ENCODE measurements around the gene OLFML2B.
A peak's percentile ranks its signal among the peaks of the same experiment; 100 is the strongest.
"Not testable (repeated sequence)": the region's sequence is repeated elsewhere in the genome, so short reads cannot be mapped to it uniquely, and the experiment has no call there.

Gene OLFML2B

GRCh38 chr1:162055062-162055461 lies 31.4 kb upstream of the OLFML2B start (continued):
- no peak for TF ChIP-seq HOXD13 (CRISPR knock-in tag; IDR thresholded peaks at IDR 0.05; ENCODE audit: borderline replicate concordance)

GRCh38 chr1:162053949-162054348 lies 30.3 kb upstream of the OLFML2B start:
- H3K9me3 ChIP-seq (ENCODE audit: control insufficient read depth, insufficient read depth, low read depth, low read length); H3K4me3 ChIP-seq (ENCODE audit: low read depth, low read length); POLR2A ChIA-PET; H3K27ac ChIP-seq (ENCODE audit: extremely low read depth, low read depth, low read length); H3K36me3 ChIP-seq (ENCODE audit: control insufficient read depth in 2 of 2, insufficient read depth in 1 of 2, low read length in 2 of 2); H3K4me1 ChIP-seq (ENCODE audit: control insufficient read depth, insufficient read depth, low read length); CTCF ChIA-PET: not testable (repeated sequence)
- TF ChIP-seq ZNF280D (tag by site-specific recombination; IDR thresholded peaks at IDR 0.05) (0 out of 2 replicates have a peak, but pooled peaks have one; percentile 21), ZNF580 (tag by site-specific recombination; IDR thresholded peaks at IDR 0.05) (peak; percentile 67; the same call in 1 of the 2 replicates), ZNF146 (tag by site-specific recombination; IDR thresholded peaks at IDR 0.05) (peak; percentile 98)

- ChIA-PET CTCF (interaction anchor here (1.5 kb wide), 1 partner anchor 9 kb away, joined by 5 read pairs; no protein-coding TSS in a partner anchor), POLR2A (no interaction called here)
- no peak for TF ChIP-seq ZNF791 (tag by site-specific recombination; IDR thresholded peaks at IDR 0.05)
- no peak for TF ChIP-seq ZNF544 (tag by site-specific recombination; IDR thresholded peaks at IDR 0.05)
- TF ChIP-seq ZNF184 (tag by site-specific recombination; IDR thresholded peaks at IDR 0.05): no peak
- TF ChIP-seq YY1 (tag by site-specific recombination; IDR thresholded peaks at IDR 0.05): no peak
- no peak for TF ChIP-seq ZNF114 (tag by site-specific recombination; IDR thresholded peaks at IDR 0.05)
- TF ChIP-seq ZNF639 (tag by site-specific recombination; IDR thresholded peaks at IDR 0.05): no peak
- TF ChIP-seq ZSCAN18 (tag by site-specific recombination; IDR thresholded peaks at IDR 0.05): no peak
- no peak for TF ChIP-seq ZNF623 (tag by site-specific recombination; IDR thresholded peaks at IDR 0.05)
- TF ChIP-seq ZNF266 (tag by site-specific recombination; IDR thresholded peaks at IDR 0.05; ENCODE audit: low read depth): no peak
- no peak for TF ChIP-seq TRIM28 (IDR thresholded peaks at IDR 0.05; ENCODE audit: borderline replicate concordance, low read length)
- no peak for TF ChIP-seq KLF9 (tag by site-specific recombination; IDR thresholded peaks at IDR 0.05; ENCODE audit: low read depth)
- no peak for TF ChIP-seq ZNF664 (tag by site-specific recombination; IDR thresholded peaks at IDR 0.05)
- no peak for TF ChIP-seq IKZF3 (tag by site-specific recombination; IDR thresholded peaks at IDR 0.05)
- TF ChIP-seq ZNF394 (tag by site-specific recombination; IDR thresholded peaks at IDR 0.05; ENCODE audit: borderline replicate concordance): no peak
- TF ChIP-seq ZNF433 (tag by site-specific recombination; IDR thresholded peaks at IDR 0.05; ENCODE audit: low read depth): no peak
- Histone ChIP-seq H3K36me3 (ENCODE audit: control insufficient read depth in 2 of 2, insufficient read depth in 1 of 2, low read length in 2 of 2) (no peaks in the 10 kb centered on the region), H3K4me3 (ENCODE audit: low read depth, low read length) (no peak overlapping the region), H3K4me1 (ENCODE audit: control insufficient read depth, insufficient read depth, low read length) (no peaks in the 10 kb centered on the region), H3K9me3 (ENCODE audit: control insufficient read depth, insufficient read depth, low read depth, low read length) (no peaks in the 10 kb centered on the region), H3K27ac (ENCODE audit: extremely low read depth, low read depth, low read length) (no peak overlapping the region)
Observed at GRCh38 chr1:162046921-162047320, 23.3 kb upstream of the OLFML2B start.

All from HEK293 (cell line).